GM21619 (cell line): ENCODE results near the gene BOD1L1.

ENCODE experiments used
- ATAC-seq: cut with Tn5 transposase; IDR thresholded peaks from one replicate; pipeline ENCODE4 v1.9.1; 2021; ENCODE audit not compliant: unreplicated experiment

The BOD1L1 gene

GRCh38 chr4:13626492-13627177 lies 890 bp downstream of the BOD1L1 start:
- no peak for ATAC-seq

GRCh38 chr4:13618212-13618806 lies 9.2 kb downstream of the BOD1L1 start:
- ATAC-seq: no peak

GRCh38 chr4:13617801-13618200 lies 9.7 kb downstream of the BOD1L1 start:
- no peak for ATAC-seq

GRCh38 chr4:13616597-13616996 lies 10.9 kb downstream of the BOD1L1 start:
- no peak for ATAC-seq

GRCh38 chr4:13615161-13615560 lies 12.4 kb downstream of the BOD1L1 start:
- ATAC-seq: peak; percentile 57

GRCh38 chr4:13612569-13612968 lies 15.0 kb downstream of the BOD1L1 start:
- ATAC-seq: no peak

- ATAC-seq: peak; percentile 96
Measured at GRCh38 chr4:13611283-13611842, 16.2 kb downstream of the BOD1L1 start.

GRCh38 chr4:13605330-13605729 lies 22.2 kb downstream of the BOD1L1 start:
- no peak for ATAC-seq

GRCh38 chr4:13601848-13602247 lies 25.7 kb downstream of the BOD1L1 start:
- ATAC-seq: no peak

- ATAC-seq: peak; percentile 86
Measured at GRCh38 chr4:13601048-13601447, 26.5 kb downstream of the BOD1L1 start.

- ATAC-seq: no peak
Measured at GRCh38 chr4:13599159-13599558, 28.4 kb downstream of the BOD1L1 start.

GRCh38 chr4:13597604-13598003 lies 29.9 kb downstream of the BOD1L1 start:
- no peak for ATAC-seq

- ATAC-seq: no peak
Measured at GRCh38 chr4:13597141-13597540, 30.4 kb downstream of the BOD1L1 start.

GRCh38 chr4:13592220-13592619 lies 35.3 kb downstream of the BOD1L1 start:
- ATAC-seq: no peak

GRCh38 chr4:13590766-13591165 lies 36.8 kb downstream of the BOD1L1 start:
- ATAC-seq: no peak

- no peak for ATAC-seq
Measured at GRCh38 chr4:13588954-13589353, 38.6 kb downstream of the BOD1L1 start.

GRCh38 chr4:13584481-13584880 lies 43.0 kb downstream of the BOD1L1 start:
- ATAC-seq: no peak

- no peak for ATAC-seq
Measured at GRCh38 chr4:13580036-13580435, 47.5 kb downstream of the BOD1L1 start.

GRCh38 chr4:13577660-13578059 lies 49.9 kb downstream of the BOD1L1 start:
- no peak for ATAC-seq

- ATAC-seq: no peak
Measured at GRCh38 chr4:13570916-13571315, 56.6 kb downstream of the BOD1L1 start.

- ATAC-seq: no peak
Measured at GRCh38 chr4:13567125-13567524, 60.4 kb downstream of the BOD1L1 start.

GRCh38 chr4:13562876-13563275 lies 64.6 kb downstream of the BOD1L1 start:
- ATAC-seq: no peak

GRCh38 chr4:13561673-13562072 lies 65.9 kb downstream of the BOD1L1 start:
- no peak for ATAC-seq
